ENCODE measurements around the gene SAMD13.

GRCh38 chr1:84358695-84359094 lies 57.2 kb downstream of the SAMD13 start:
- TF ChIP-seq, protein P1, sequence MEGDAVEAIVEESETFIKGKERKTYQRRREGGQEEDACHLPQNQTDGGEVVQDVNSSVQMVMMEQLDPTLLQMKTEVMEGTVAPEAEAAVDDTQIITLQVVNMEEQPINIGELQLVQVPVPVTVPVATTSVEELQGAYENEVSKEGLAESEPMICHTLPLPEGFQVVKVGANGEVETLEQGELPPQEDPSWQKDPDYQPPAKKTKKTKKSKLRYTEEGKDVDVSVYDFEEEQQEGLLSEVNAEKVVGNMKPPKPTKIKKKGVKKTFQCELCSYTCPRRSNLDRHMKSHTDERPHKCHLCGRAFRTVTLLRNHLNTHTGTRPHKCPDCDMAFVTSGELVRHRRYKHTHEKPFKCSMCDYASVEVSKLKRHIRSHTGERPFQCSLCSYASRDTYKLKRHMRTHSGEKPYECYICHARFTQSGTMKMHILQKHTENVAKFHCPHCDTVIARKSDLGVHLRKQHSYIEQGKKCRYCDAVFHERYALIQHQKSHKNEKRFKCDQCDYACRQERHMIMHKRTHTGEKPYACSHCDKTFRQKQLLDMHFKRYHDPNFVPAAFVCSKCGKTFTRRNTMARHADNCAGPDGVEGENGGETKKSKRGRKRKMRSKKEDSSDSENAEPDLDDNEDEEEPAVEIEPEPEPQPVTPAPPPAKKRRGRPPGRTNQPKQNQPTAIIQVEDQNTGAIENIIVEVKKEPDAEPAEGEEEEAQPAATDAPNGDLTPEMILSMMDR (IDR thresholded peaks at IDR 0.05) = no peak
- TF ChIP-seq POLR2A (IDR thresholded peaks at IDR 0.05) = no peak

All from upper lobe of left lung (tissue), 4 donors.